Fibroblast of pulmonary artery (primary cell): ENCODE results near the gene DCLK1.

ENCODE experiments used
- DNase-seq: peaks from one replicate; pipeline ENCODE4 v3.0.0-alpha.2; 2010; ENCODE audit warnings: low read depth
- H3K4me3 ChIP-seq: replicated peaks from 2 replicates; pipeline ENCODE4 v1.5.1; 2011; ENCODE audit warnings: low read depth, mild to moderate bottlenecking, control low read depth, low read length, moderate library complexity
- TF ChIP-seq, protein P1 (sequence below): IDR thresholded peaks from 2 replicates; pipeline ENCODE4 v1.5.1; 2011; ENCODE audit warnings: mild to moderate bottlenecking, control low read depth, low read length, inconsistent platforms; ENCODE audit errors: missing control alignments

Gene DCLK1

DNA sequence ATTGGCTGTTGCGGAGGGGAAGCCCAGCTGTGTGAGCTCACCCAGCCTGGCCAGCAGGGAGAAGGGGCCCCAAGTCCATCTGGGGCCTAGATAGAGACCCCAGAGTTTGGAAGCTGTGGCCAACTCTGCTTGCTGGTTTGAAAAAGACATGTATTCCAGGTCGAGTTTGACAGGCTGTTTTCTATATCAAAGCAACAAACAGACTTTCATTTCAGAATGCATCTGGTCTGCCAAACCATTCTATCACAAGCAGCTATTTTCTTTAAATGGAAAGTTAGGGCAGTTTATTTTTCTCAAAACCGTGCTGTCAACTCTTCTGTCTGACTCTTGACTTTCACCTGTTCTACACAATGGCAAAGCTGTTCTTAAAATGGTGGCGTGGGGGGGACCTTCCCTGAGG is 185.8 kb downstream of the DCLK1 start:
- no peak overlapping the region for H3K4me3 ChIP-seq
- TF ChIP-seq, protein P1, sequence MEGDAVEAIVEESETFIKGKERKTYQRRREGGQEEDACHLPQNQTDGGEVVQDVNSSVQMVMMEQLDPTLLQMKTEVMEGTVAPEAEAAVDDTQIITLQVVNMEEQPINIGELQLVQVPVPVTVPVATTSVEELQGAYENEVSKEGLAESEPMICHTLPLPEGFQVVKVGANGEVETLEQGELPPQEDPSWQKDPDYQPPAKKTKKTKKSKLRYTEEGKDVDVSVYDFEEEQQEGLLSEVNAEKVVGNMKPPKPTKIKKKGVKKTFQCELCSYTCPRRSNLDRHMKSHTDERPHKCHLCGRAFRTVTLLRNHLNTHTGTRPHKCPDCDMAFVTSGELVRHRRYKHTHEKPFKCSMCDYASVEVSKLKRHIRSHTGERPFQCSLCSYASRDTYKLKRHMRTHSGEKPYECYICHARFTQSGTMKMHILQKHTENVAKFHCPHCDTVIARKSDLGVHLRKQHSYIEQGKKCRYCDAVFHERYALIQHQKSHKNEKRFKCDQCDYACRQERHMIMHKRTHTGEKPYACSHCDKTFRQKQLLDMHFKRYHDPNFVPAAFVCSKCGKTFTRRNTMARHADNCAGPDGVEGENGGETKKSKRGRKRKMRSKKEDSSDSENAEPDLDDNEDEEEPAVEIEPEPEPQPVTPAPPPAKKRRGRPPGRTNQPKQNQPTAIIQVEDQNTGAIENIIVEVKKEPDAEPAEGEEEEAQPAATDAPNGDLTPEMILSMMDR, result no peak
- DNase-seq, result no peak

DNA sequence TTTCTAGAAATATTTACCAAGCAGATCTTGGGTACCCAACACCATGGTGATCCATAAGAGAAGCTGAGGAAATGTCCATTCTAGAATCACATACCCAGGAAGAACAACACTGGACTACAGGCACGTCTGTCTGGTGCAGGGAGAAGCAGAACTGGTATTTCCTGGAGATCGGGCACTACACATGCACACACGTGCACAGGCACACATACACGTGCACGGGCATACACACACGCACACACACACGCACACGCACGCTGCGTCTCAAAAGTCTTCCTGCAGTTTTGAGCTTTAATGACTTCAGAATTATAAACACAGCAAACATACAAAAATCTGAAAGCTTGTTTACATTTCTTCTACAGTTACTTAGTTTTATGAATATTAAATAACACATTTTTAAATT is 189.8 kb downstream of the DCLK1 start:
- DNase-seq, result no peak
- TF ChIP-seq, protein P1, result no peak
- no peak overlapping the region for H3K4me3 ChIP-seq

DNA sequence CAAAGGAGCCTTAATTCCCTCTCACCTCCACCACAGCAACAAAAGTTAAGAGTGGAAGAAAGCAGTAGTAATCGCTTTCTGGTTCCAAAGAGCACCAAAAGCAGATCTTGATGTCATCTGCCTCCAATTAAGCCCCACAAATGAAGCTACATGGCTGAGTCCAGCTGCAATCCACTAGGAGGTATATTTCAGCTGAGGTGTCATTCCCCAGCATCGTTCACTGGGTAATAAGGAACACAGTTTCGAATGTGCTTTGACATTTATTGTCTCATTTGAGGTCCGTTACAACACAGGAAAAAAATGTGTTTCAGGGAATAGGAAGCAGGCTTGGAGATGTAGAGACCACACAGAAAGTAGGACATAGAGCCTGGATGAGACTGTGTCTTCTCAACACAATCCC is 190.4 kb downstream of the DCLK1 start:
- no peak overlapping the region for H3K4me3 ChIP-seq
- no peak for DNase-seq
- TF ChIP-seq, protein P1, result no peak

DNA sequence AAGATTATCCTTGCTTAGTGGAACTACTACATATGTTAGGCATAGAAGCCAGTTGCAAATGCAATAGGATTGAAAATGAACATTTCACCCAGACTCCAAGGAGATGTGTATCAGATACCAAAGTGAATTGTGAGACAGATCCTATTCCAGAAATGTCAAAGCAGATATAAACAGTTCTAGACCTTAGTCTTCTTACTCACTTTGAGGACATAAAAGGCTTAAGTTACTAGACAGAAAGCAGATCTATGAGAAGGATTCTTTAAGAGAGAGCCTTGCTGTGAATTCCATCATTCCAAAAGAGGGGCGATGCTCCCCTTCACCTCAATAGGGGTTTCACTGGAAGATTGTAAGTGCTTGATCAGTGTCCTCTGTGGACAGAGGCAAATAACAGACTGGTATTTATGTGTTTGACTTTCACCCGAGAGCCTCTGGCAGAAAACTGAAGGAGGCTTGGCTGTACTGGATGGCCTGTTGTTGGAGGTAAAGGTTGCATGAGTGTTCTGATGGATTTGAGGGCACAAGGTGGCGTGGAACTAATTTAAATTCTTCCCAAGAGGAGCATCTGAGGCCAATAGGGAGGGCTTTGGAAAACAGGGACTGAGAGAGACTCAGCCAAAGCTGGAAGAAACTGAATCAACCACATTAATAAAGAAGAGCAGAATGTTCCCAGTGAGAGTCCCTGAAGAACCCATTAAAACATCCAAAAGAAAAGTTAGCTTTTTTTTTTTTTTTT is 194.8 kb downstream of the DCLK1 start:
- TF ChIP-seq, protein P1, result no peak

DNA sequence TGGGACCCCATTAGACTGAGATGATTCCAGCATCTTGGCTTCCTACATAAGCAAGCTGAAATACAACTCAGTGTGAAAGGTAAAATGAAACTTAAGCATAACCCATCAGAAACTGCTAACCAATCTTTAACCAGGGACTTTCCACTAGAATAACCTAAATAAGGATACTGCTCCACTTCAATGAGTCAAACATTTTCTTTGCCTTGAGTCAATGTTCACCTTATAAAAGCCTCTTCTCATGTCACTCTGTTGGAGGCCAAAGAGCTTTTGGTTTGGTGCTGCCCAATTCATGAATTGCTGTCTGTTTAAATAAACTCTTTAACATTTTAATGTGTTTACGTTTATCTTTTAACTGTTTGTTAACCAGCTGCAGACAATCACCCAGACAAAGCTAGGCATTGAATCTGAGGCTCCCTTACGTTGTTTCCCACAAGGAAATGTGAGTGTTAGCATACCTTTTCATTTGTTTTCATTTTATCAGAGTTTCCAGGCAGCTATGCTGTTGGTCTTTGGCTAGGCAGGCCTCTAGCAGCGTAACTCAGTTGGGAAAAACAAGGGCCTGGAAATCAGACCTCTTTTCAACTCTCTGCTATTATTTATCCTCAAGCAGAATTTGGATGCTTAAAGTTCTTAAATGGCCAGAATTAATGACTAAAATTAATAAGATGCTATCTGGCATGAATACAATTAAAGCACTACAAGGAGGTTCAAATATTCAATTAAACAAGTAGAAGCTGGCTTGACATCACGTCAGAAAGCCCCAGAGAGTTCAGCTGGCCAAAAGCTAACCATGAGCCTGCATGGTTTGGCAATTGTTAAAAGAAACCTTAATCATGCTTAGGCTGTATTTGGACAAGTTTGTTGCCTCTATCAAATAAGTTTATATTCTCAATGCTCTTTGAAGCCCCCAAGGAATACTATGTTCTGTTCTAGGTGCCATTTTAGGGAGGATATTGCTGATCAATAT is 200.2 kb downstream of the DCLK1 start:
- no peak for DNase-seq
- TF ChIP-seq, protein P1, result no peak
- no peak overlapping the region for H3K4me3 ChIP-seq

More for the DNA sequence above, 194.8 kb downstream of the DCLK1 start:
- H3K4me3 ChIP-seq, result no peak overlapping the region
- DNase-seq, result no peak

DNA sequence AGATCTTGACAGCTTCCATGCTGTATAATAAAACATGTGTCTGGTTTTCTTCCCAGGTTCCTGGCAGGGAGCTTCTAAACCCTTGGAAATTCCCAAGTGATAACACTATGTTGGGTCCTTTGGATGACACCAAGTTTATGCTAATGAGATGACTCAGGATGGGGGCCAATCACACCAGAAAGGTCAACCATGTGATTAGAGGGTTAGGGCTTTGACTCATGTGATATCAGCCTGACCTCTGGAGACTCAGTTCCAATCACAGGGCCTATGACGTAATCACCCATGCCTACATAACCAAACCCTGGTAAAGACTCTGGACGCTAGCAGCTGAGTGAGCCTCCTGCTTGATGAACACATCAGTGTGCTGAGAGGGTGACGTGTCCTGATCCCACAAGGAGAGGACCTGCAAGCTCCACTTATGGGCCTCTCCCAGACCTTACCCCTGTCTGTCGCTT is 203.6 kb downstream of the DCLK1 start:
- H3K4me3 ChIP-seq, result no peak overlapping the region
- TF ChIP-seq, protein P1, result no peak
- peak; percentile 63 for DNase-seq
